OCI-LY3 (cell line): ENCODE data around the gene CCL28.

ENCODE experiments used
- H2AFZ ChIP-seq: fragments of 200-600, 300-600 bp; shearing (Covaris generic); 2 replicates; pipeline ENCODE4 v1.6.0; 2014; ENCODE audit warnings: antibody characterized with exemption, low read depth, low read length
- H3K27ac ChIP-seq: fragments of 200-600, 300-600 bp; sonication (generic); 2 replicates; pipeline ENCODE4 v1.5.1; 2014; ENCODE audit warnings: mild to moderate bottlenecking, low read length, moderate library complexity, mixed read lengths
- H3K27me3 ChIP-seq: fragments of 200-600, 300-600 bp; sonication (generic); 2 replicates; pipeline ENCODE4 v1.6.1; 2014; ENCODE audit warnings: low read depth, low read length, mixed read lengths
- H3K36me3 ChIP-seq: fragments of 200-600, 300-600 bp; sonication (generic); replicated peaks from 2 replicates; pipeline ENCODE3; 2014; ENCODE audit warnings: low read depth, low read length, mixed read lengths
- H3K4me1 ChIP-seq: fragments of 300-600, 200-600 bp; sonication (generic); 2 replicates; pipeline ENCODE4 v1.6.1; 2014; ENCODE audit warnings: low read length, mixed read lengths
- H3K4me2 ChIP-seq: fragments of 200-600, 300-600 bp; sonication (generic); 2 replicates; pipeline ENCODE4 v1.6.1; 2014; ENCODE audit warnings: low read length, mixed read lengths
- H3K4me3 ChIP-seq: fragments of 300-600, 200-600 bp; sonication (generic); 2 replicates; pipeline ENCODE4 v1.5.1; 2014; ENCODE audit warnings: antibody characterized with exemption, mild to moderate bottlenecking, low read length, moderate library complexity
- H3K79me2 ChIP-seq: fragments of 300-600, 200-600 bp; shearing (Covaris generic); 2 replicates; pipeline ENCODE4 v1.6.1; 2014; ENCODE audit warnings: mild to moderate bottlenecking, low read length, mixed read lengths
- H3K9ac ChIP-seq: fragments of 300-600, 200-600 bp; shearing (Covaris generic); 2 replicates; pipeline ENCODE4 v1.6.0; 2014; ENCODE audit warnings: mild to moderate bottlenecking, low read length, moderate library complexity
- H3K9me3 ChIP-seq: fragments of 200-600, 300-600 bp; shearing (Covaris generic); 2 replicates; pipeline ENCODE4 v1.6.1; 2014; ENCODE audit warnings: low read length, mixed read lengths; ENCODE audit not compliant: insufficient read depth
- H4K20me1 ChIP-seq: fragments of 200-600, 300-600 bp; sonication (generic); 2 replicates; pipeline ENCODE4 v1.6.1; 2016; ENCODE audit warnings: low read length, mixed read lengths; ENCODE audit not compliant: insufficient read depth
- CTCF ChIP-seq: fragments of 200-600, 300-600 bp; sonication (generic); IDR thresholded peaks from 2 replicates; pipeline ENCODE4 v1.5.1; 2014; ENCODE audit warnings: antibody characterized with exemption, low read length, low read depth
- EZH2phosphoT487 ChIP-seq: fragments of 200-600 bp; shearing (Covaris generic); IDR thresholded peaks from 2 replicates; pipeline ENCODE4 v1.6.1; 2018; ENCODE audit warnings: antibody characterized with exemption, mixed run types, low read depth

CCL28 gene

DNA sequence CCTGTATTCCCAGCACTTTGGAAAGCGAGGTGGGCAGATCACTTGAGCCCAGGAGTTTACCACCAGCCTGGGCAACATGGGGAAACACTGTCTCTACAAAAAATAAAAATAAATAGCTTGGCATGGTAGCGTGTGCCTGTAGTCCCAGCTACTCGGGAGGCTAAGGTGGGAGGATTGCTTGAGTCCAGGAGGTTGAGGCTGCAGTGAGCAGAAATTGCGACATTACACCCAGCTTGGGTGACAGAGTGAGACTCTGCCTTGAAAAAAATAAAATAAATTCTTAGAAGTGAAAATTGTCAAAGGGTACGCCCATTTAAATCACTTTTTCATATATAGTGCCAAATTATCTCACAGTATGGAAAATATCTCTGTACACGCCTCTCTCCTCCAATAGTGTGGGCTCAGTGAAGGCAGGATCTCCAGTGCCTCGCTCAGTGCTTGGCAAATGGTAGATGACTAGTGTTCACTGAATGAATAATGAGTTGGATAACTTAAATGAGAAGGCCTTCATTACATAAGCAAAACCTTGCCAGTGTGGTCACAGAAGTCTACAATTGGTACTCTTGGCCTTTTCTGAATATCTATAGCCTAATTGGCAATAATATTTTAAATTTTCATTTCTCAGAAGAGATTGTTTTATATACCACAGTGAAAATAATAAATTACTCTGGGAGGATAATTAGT is 9.4 kb upstream of the CCL28 start:
- Histone ChIP-seq H3K27me3 (no peaks in the 10 kb centered on the region), H3K4me2 (no peak overlapping the region), H3K36me3 (no peaks in the 10 kb centered on the region), H3K4me3 (no peak overlapping the region), H3K4me1 (peaks cover 5% of the 10 kb centered on the region; the same call in 1 of the 2 replicates), H3K79me2 (no peaks in the 10 kb centered on the region), H2AFZ (no peak overlapping the region), H3K27ac (no peak overlapping the region), H4K20me1 (no peaks in the 10 kb centered on the region), H3K9ac (no peak overlapping the region), H3K9me3 (no peaks in the 10 kb centered on the region)
- TF ChIP-seq CTCF (no peak), EZH2phosphoT487 (no peak)

DNA sequence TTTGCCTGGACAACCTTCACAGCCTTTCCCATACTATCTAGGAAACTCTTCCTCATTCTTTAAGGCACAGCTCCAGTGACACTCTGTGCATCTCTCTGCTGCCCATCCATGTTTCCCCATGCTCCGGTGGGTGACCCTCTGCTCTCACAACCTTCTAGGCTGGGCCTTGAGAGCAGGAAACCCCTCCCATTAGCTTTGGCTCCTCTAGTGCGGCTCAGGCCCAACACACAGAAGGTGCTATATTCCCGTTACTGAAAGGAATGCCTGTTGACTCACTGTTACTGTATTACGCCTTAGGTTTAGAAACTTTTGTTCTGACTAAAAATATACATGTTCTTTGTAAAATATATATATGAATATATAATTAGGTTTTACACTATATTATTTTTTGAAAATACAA is 8.1 kb upstream of the CCL28 start:
- no peak overlapping the region for H3K9ac ChIP-seq
- no peaks in the 10 kb centered on the region for H3K36me3 ChIP-seq
- H3K79me2 ChIP-seq, result no peaks in the 10 kb centered on the region
- no peak overlapping the region for H3K27ac ChIP-seq
- TF ChIP-seq CTCF (no peak), EZH2phosphoT487 (no peak)
- no peaks in the 10 kb centered on the region for H3K9me3 ChIP-seq
- H4K20me1 ChIP-seq, result no peaks in the 10 kb centered on the region
- no peaks in the 10 kb centered on the region for H3K27me3 ChIP-seq
- peaks cover 5% of the 10 kb centered on the region; the same call in 1 of the 2 replicates for H3K4me1 ChIP-seq
- H2AFZ ChIP-seq, result no peak overlapping the region
- H3K4me3 ChIP-seq, result no peak overlapping the region
- H3K4me2 ChIP-seq, result no peak overlapping the region

DNA sequence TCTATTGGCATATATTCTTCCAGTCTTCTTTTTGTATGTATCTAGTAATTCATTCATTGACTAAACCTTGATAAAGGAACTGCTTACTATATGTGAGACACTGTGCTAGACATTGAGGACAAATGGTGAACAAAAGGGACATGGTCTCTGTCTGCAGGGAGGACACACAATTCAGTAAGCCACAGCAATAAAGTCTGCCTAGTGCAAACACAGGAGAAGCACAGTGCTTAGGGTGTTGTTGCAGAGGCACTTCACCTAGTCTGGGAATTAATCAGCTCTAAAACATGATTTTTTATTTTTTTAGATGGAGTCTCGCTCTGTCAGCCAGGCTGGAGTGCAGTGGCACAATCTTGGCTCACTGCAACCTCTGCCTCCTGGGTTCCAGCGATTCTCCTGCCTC is 6.4 kb upstream of the CCL28 start:
- Histone ChIP-seq H3K27me3 (no peaks in the 10 kb centered on the region), H2AFZ (no peak overlapping the region), H3K9ac (no peak overlapping the region), H3K9me3 (no peaks in the 10 kb centered on the region), H3K4me3 (no peak overlapping the region), H4K20me1 (no peaks in the 10 kb centered on the region), H3K36me3 (no peaks in the 10 kb centered on the region), H3K27ac (no peak overlapping the region), H3K4me2 (no peak overlapping the region), H3K79me2 (no peaks in the 10 kb centered on the region), H3K4me1 (peaks cover 5% of the 10 kb centered on the region; the same call in 1 of the 2 replicates)
- TF ChIP-seq CTCF, result no peak
- TF ChIP-seq EZH2phosphoT487, result no peak

DNA sequence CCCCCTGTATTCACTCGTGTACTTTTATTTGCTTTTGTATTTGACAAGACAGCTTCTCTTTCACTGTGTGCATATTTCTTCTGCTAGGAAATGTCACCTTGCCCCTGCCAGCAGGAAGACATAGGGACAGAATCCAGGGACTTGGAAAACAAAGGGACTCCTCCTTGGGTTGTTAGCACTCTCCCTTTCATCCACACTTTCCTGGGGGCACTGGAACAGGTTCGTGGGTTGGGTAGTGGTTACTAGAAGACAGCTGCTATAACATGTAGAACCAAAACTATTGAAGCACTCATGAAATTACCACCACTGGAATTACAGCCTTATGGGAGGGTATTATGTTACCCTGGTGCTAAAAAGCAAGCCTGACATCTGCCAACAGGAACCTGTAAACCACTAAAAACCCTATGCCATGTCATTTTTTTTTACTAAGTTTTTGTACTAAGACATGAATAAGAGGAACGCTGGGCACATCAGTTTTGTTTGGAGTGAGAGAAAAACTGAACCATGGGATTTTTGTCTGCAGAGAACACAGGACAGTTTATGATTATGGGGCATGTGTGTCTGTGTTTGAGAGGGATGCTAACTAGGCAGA is 4.7 kb upstream of the CCL28 start:
- Histone ChIP-seq H3K27ac (no peak overlapping the region), H3K27me3 (no peaks in the 10 kb centered on the region), H3K4me3 (no peak overlapping the region), H2AFZ (no peak overlapping the region), H3K79me2 (no peaks in the 10 kb centered on the region), H3K9ac (no peak overlapping the region), H4K20me1 (no peaks in the 10 kb centered on the region), H3K4me1 (peaks cover under 1% of the 10 kb centered on the region; the same call in 1 of the 2 replicates), H3K36me3 (no peaks in the 10 kb centered on the region), H3K9me3 (no peaks in the 10 kb centered on the region), H3K4me2 (no peak overlapping the region)
- no peak for TF ChIP-seq CTCF
- TF ChIP-seq EZH2phosphoT487, result no peak
